Myocyte (in vitro differentiated cells): ENCODE results near the gene ABHD4. TPM values are rescaled to one million over a fixed set of nuclear protein-coding genes. Genes with fewer than 3 reads are reported as not detected.
A peak's percentile ranks its signal among the peaks of the same experiment; 100 is the strongest.
"Not testable (repeated sequence)": the region's sequence is repeated elsewhere in the genome, so short reads cannot be mapped to it uniquely, and the experiment has no call there.

Experiments
- DNase-seq: peaks from one replicate; pipeline ENCODE4 v3.0.0-alpha.2; 2012; ENCODE audit warnings: low read depth
- total RNA-seq: library from RNA; depleted of rRNA; stranded (reverse); fragments of >200 nt; gene quantifications from 2 replicates; pipeline ENCODE4 v1.2.3, GENCODE V29; 2014

ABHD4 gene
- total RNA-seq, 1 donor from 2014 or later: 33.2 TPM

- no peak for DNase-seq
Measured at GRCh38 chr14:22623047-22623446, 24.9 kb downstream of the ABHD4 start.

GRCh38 chr14:22626590-22626989 is 28.5 kb downstream of the ABHD4 start:
- DNase-seq: no peak

DNA sequence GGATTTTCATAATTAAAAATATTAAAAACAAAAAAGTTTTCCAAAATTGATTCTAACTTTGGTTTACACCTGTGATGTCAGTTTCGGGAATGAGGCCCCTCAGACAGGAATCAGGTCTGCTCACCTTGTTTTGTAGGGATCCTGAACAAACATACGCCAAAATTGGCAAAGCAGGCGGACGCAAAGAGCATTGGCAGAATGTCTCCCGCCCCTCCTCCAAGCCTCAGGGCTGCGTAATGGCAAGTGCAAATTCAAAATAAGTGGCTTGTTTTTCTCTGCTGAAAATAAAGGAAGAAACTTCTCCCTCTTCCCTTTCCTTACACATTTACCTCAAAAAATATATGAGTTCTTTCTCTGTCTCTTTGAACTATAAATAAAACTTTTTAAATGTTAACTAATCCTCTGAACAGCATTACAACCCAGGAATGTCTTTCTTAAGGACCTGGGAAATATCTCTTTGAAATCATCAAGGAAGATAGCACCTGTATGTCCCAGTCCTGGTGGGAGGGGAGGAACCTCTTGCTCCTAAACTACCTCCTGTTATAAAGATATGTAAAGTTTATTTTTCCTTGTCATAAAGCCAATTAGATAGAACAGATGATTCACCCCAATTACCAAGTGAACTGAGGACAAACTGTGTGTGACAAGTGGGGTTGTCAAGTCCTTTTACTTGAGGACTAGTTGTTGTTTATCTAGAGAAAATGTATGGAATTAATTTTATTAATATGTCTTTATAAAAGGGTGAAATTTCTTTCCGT is 29.6 kb downstream of the ABHD4 start:
- no peak for DNase-seq

GRCh38 chr14:22629361-22629760 is 31.3 kb downstream of the ABHD4 start:
- no peak for DNase-seq

DNA sequence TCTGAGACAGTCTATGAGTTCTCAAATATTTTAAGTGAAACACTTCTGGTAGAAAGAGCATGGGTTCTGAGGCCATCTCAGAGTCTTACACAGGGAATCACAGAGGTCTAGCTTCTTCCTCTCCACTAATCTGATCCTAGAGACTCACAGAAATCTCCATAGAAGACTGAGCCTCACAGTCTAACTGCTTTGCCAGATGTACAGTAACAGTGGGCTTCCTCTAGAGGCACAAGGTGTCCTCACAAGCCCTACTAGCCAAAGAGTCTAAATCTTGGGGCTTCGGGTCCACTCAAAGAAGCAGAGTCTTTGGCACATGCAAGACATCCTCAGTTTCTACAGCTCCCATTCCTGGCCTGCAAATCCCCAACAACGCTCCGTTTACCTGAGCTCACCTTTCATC is 32.0 kb downstream of the ABHD4 start:
- DNase-seq: no peak

DNA sequence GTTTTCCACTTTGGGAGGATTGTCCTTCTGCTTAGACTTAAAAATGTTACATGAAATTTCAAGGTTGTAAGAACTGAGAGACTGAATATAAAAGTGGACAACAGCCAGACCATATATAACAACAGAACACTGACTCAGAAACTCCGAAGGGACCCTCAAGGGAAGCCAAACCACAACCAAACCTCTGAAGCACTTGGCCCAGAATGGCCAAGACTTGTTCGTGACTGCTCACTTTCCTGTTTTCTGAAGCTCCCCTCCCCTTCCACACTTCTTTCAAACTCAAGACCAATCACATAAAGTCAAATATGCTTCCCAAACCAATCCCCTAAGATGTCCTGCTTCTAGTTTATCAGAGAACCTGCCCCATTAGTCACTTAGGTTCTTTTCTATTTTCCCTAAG is 32.4 kb downstream of the ABHD4 start:
- peak; percentile 74 for DNase-seq

DNA sequence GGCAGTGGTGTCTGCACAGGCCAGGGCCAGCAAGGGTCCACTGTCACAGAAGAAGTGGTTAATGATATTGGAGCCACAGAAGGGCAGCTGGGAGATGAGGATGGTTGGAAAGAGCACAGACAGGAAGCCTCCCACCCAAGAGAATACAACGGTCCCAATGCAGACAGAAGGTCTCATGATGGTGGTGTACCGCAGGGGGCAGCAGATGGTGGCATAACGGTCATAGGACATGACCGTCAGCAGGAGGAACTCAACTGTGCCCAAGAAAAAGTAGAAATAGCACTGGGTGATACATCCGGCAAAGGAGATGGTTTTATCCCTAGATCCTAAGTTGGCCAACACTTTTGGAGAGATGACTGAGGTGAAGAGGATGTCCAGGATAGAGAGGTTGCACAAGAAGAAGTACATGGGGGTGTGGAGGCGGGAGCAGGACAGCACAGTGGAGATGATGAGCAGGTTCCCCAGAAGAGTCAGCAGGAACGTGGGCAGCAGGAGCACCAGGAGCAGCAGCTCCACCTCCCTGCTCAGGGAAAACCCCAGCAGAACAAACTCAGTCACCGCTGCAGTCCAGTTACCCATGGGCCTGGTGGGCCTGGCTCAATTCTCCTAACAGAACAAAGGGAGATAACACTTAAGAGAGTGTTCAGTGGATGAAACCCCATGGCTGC is 36.3 kb downstream of the ABHD4 start:
- DNase-seq: no peak

- DNase-seq: not testable (repeated sequence)
Measured at GRCh38 chr14:22635980-22636379, 37.9 kb downstream of the ABHD4 start.

- DNase-seq: no peak
Measured at GRCh38 chr14:22640192-22640591, 42.1 kb downstream of the ABHD4 start.

DNA sequence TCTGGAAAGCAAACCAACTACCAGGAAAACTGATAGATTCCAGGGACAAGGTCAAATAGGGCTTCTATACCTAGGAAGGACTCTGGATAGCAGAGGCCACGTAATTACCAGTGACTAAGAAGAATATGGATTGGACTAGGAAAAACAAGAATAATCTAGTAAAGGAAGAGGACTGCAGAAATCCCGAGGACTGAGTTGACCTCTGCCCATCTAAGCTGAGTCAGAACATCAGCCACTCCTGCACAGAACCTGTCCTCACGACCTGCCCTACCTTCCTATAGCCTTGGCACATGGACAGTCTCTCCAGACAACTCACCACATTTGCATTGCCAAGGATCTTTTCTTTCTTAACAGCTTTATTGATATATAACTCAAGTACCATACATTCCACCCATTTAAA is 43.7 kb downstream of the ABHD4 start:
- no peak for DNase-seq

DNA sequence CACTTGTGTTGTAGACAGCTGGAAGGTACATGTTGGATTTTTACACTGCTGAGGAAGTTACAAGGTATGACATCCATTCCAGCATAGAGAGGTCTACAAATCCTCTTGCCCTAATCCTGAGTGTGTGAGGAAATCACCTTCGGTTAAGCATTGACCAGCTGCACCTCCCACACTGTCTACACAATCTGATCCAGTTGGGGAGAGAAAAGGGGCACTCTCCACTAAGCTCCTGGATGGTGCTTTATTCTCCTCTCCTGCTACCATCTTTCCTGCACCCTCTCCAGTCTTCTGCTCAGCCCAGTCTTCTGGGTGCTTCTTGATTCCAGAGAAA is 46.2 kb downstream of the ABHD4 start, which contains the start of gene OR6J1:
OR6J1 (minus strand) TSS at position 48 of the 331 bp plus-strand sequence. CDS start 9,541 bp downstream, outside the sequence.
- no peak for DNase-seq

GRCh38 chr14:22646570-22647254 is 48.6 kb downstream of the ABHD4 start:
- peak; percentile 44 for DNase-seq

GRCh38 chr14:22648506-22648905 is 50.4 kb downstream of the ABHD4 start:
- no peak for DNase-seq

DNA sequence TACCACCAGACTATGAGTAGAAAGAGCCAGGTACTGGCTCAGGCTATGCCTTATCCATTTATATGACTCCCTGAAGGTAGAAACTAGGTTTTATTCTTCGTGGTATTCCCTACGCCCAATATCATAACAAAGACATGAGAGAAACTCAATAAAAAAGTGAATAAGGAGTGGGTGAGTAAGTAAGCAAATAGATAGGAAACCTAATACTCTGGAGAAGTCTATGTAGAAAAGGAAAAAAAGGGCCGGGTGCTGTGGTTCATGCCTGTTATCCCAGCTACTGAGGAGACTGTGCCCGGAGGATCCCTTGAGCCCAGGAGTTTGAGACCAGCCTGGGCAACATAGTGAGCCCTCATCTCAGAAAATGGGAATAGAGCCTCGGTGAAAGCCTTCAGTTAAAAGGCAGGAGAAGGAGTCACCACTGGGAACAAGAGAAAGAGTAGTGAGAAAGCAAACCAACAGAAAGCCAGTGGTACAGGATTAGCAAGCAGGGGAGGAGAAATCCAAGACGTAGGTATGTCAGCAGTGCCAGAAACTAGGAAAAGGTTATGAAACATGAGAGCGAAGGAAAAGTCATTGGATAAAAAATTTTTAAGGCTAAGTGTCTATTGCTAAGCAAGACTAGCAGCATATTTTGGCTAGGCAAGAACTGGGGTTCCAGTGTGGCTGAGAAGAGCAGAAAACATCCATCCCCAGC is 52.1 kb downstream of the ABHD4 start:
- DNase-seq: no peak

DNA sequence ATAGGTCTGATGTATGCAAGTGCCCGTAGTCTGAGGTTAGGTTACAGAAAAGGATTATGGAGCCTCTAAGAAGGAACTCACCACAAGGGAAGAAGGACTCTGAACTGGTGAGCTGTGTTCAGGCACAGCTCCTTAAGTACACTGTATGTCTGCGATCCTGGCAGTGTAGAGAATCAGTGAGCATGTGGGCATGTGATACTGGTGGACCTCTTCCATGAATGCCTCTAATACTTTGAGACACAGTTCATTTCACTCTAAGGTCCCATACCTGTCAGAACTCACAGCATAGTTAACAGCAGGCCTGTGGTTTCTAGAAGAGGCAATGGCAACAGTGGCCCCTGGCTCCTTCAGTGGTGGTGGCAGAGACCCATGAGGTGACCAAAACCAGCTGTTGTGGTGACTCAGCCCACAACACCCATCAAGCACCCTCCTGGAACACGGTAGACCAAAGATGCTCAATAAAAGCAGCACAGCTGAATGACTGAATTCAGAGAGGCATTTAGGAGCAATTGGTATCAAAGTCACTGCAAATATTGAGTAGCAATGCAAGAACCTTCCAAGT is 52.9 kb downstream of the ABHD4 start:
- DNase-seq: peak; percentile 79

- no peak for DNase-seq
Measured at GRCh38 chr14:22651586-22651985, 53.5 kb downstream of the ABHD4 start.

DNA sequence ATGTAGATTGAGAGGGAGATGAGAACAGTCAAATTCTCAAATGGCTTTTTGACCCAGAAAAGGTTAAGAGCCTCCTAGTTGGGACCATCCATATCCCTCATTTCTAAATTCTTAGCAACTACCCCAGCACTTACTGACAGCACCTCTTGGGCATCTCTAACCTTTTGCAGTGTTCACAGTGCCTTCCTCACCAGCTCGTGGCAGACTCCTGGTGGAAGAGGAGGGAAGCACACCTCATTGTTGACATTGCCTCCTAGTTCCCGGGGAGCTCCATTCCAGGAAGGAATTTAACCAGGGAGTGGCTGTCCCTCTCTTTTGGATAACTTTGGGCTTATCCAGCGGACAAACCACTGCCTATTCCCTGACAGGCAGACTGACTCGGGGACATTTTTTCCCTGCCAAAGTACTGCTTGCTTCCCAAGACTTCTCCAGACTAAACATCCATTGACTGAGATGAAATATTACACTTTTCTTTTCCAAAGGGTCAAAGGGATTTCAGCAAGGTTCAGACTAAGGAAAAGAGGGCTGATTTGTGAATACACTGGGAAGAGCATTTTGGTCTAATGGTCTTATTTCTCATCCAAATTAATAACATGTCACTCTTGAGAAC is 55.0 kb downstream of the ABHD4 start:
- DNase-seq: peak; percentile 87

DNA sequence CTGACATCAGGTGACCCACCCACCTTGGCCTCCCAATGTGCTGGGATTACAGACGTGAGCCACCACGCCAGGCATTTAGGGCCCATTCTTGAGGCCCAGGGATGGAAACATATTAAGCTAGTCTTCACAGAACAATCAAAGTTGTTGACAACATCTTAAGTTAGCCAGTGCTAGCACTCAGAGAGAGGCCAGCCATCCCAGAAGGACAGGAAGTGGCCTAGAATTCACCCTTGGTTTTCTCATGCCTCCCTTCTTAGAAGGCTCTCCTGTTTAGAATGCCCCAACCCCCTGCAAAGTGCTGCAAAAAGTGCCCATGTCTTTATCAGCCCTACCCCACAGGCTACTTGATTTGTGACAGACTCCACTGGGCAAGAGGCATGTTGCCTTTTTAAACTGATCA is 58.1 kb downstream of the ABHD4 start:
- no peak for DNase-seq

DNA sequence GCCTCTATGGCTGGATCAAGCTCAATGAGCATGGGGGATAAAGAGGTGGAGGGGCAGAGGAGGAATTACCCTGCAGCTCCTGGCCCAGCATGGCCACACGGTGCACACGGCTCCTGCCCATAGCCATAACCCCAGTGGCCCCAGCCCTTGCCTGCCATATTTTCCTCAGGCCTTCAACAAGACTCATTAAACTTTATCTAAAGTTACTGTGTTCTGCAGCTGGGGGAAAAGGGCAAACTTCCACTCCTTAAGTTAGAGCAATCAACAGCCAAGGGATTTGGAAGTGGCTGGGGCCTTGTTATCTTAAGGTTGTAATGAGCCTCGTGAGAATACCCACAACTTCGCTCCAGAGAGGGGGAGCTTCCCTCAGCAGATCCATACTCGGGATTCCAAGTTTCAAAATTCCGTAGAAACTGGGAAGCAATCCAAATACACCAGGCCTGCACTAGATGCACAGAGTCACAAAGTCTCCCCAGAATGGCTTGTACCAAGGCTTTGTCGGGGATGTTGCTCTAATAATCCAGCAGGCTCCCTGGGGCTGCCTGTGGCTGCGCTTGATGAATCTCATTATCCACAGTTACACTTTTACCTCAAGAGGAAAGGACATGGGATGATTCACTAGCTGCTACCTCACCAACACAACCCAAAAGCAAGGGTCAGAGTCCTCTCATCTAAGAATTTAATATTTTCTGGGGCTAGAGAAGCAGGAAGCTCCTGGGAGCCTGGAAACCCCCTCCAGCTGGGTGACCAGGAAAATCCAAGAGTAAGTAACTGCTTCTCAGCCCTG is 59.0 kb downstream of the ABHD4 start:
- DNase-seq: no peak

DNA sequence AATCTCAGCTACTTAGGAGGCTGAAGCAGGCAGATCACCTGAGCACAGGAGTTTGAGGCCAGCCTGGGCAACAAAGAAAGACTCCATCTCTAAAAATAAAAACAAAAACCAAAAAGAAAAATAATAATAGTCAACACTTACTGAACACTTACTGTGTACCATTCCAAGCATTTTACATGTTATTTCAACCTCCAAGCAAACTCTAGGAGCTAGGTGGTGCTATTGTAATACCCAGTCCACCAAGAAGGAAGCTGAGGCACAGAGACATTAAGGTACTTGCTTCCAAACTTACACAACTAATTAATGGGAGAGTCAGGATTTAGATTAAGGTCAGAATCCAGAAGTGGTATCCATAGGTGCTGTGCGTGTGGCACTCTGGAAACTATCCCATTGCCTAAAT is 59.8 kb downstream of the ABHD4 start:
- DNase-seq: peak; percentile 46
